A204.1 (cell line): ENCODE measurements around the gene UXS1.

Experiments used
- FAIRE-seq: peaks from 2 replicates; lab custom pipeline; 2012; peaks lifted over from hg19 to GRCh38; lab: Jason Lieb, UNC

Gene UXS1

GRCh38 chr2:106044021-106044420, 150.1 kb downstream of the UXS1 start:
- FAIRE-seq = no peak
